ENCODE results near the gene MTERF1. TPM values are rescaled to one million over a fixed set of nuclear protein-coding genes. Genes with fewer than 3 reads are reported as not detected.

The MTERF1 gene
- total and polyA plus RNA-seq, 2 experiments from 2014 or later: 14.5 to 19.7 TPM

DNA sequence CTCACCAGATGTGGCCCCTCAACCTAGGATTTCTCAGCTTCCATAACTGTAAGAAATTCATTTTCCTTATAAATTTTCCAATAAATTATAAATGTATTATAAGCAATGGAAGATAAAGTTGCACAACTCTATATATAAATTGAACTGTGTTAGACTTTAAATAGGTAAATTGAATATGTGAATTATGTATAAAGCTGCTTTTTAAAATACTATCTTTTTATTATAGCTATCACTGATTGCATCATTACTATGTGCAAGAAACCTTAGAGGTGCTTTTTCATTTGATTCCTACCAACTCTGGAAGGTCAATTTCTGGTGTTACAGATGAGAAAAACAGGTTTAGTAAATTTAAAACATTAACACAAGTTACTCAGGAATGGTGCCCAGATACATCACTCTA, 8.4 kb downstream of the MTERF1 start:
- H3K27ac Mint-ChIP-seq: no peak overlapping the region
- peaks cover 9% of the 10 kb centered on the region; the same call in 1 of the 2 replicates for H3K36me3 ChIP-seq (ENCODE audit: insufficient read depth)
- no peaks in the 10 kb centered on the region for H3K9me2 ChIP-seq (ENCODE audit: insufficient read depth)
- H3K27ac ChIP-seq (ENCODE audit: low read depth): no peak overlapping the region
- H3K4me1 ChIP-seq (ENCODE audit: insufficient read depth): no peaks in the 10 kb centered on the region
- H2AFZ ChIP-seq: no peak overlapping the region
- H3K27me3 Mint-ChIP-seq (ENCODE audit: insufficient read depth, low read depth, poor library complexity): peaks cover 2% of the 10 kb centered on the region
- H3K4me3 ChIP-seq: no peak overlapping the region
- no peaks in the 10 kb centered on the region for H3K9me3 Mint-ChIP-seq
- no peaks in the 10 kb centered on the region for H3F3A ChIP-seq (replicated peaks; ENCODE audit: low read depth)
- no peaks in the 10 kb centered on the region; the same call in 2 of the 3 replicates for H3K36me3 Mint-ChIP-seq (ENCODE audit: low read depth)
- no peaks in the 10 kb centered on the region for H3K27me3 ChIP-seq (ENCODE audit: insufficient read depth)
- DNase-seq (ENCODE audit: low spot score): no peak
- no peaks in the 10 kb centered on the region; the same call in 1 of the 2 replicates for H4K20me1 ChIP-seq (replicated peaks; ENCODE audit: insufficient read depth)
- no peak for ATAC-seq
- H3K79me2 ChIP-seq (replicated peaks; ENCODE audit: insufficient read depth): 0 out of 2 replicates have a peak, but pooled peaks cover 10% of the 10 kb centered on the region
- TF ChIP-seq POLR2AphosphoS5 (IDR thresholded peaks at IDR 0.05; ENCODE audit: low read depth): no peak
- TF ChIP-seq ZNF114 (CRISPR knock-in tag; IDR thresholded peaks at IDR 0.05): no peak
- no peak for TF ChIP-seq NANOG (IDR thresholded peaks at IDR 0.05; ENCODE audit: borderline replicate concordance)
- TF ChIP-seq, protein P1, sequence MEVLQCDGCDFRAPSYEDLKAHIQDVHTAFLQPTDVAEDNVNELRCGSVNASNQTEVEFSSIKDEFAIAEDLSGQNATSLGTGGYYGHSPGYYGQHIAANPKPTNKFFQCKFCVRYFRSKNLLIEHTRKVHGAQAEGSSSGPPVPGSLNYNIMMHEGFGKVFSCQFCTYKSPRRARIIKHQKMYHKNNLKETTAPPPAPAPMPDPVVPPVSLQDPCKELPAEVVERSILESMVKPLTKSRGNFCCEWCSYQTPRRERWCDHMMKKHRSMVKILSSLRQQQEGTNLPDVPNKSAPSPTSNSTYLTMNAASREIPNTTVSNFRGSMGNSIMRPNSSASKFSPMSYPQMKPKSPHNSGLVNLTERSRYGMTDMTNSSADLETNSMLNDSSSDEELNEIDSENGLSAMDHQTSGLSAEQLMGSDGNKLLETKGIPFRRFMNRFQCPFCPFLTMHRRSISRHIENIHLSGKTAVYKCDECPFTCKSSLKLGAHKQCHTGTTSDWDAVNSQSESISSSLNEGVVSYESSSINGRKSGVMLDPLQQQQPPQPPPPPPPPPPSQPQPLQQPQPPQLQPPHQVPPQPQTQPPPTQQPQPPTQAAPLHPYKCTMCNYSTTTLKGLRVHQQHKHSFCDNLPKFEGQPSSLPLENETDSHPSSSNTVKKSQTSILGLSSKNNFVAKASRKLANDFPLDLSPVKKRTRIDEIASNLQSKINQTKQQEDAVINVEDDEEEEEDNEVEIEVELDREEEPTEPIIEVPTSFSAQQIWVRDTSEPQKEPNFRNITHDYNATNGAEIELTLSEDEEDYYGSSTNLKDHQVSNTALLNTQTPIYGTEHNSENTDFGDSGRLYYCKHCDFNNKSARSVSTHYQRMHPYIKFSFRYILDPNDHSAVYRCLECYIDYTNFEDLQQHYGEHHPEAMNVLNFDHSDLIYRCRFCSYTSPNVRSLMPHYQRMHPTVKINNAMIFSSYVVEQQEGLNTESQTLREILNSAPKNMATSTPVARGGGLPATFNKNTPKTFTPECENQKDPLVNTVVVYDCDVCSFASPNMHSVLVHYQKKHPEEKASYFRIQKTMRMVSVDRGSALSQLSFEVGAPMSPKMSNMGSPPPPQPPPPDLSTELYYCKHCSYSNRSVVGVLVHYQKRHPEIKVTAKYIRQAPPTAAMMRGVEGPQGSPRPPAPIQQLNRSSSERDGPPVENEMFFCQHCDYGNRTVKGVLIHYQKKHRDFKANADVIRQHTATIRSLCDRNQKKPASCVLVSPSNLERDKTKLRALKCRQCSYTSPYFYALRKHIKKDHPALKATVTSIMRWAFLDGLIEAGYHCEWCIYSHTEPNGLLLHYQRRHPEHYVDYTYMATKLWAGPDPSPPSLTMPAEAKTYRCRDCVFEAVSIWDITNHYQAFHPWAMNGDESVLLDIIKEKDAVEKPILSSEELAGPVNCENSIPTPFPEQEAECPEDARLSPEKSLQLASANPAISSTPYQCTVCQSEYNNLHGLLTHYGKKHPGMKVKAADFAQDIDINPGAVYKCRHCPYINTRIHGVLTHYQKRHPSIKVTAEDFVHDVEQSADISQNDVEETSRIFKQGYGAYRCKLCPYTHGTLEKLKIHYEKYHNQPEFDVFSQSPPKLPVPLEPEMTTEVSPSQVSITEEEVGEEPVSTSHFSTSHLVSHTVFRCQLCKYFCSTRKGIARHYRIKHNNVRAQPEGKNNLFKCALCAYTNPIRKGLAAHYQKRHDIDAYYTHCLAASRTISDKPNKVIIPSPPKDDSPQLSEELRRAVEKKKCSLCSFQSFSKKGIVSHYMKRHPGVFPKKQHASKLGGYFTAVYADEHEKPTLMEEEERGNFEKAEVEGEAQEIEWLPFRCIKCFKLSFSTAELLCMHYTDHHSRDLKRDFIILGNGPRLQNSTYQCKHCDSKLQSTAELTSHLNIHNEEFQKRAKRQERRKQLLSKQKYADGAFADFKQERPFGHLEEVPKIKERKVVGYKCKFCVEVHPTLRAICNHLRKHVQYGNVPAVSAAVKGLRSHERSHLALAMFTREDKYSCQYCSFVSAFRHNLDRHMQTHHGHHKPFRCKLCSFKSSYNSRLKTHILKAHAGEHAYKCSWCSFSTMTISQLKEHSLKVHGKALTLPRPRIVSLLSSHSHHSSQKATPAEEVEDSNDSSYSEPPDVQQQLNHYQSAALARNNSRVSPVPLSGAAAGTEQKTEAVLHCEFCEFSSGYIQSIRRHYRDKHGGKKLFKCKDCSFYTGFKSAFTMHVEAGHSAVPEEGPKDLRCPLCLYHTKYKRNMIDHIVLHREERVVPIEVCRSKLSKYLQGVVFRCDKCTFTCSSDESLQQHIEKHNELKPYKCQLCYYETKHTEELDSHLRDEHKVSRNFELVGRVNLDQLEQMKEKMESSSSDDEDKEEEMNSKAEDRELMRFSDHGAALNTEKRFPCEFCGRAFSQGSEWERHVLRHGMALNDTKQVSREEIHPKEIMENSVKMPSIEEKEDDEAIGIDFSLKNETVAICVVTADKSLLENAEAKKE (CRISPR knock-in tag; IDR thresholded peaks at IDR 0.05): no peak
- TF ChIP-seq EZH2phosphoT487 (IDR thresholded peaks at IDR 0.05; ENCODE audit: unreplicated experiment): no peak
- no peak for TF ChIP-seq STAT1 (IDR thresholded peaks at IDR 0.05; ENCODE audit: unreplicated experiment)
- no peak for TF ChIP-seq JUNB (IDR thresholded peaks at IDR 0.05; ENCODE audit: unreplicated experiment)
- no peak overlapping the region for H3K4me3 Mint-ChIP-seq
- no peak overlapping the region for H3K4me2 ChIP-seq
- no peaks in the 10 kb centered on the region for H3K4me1 Mint-ChIP-seq

DNA sequence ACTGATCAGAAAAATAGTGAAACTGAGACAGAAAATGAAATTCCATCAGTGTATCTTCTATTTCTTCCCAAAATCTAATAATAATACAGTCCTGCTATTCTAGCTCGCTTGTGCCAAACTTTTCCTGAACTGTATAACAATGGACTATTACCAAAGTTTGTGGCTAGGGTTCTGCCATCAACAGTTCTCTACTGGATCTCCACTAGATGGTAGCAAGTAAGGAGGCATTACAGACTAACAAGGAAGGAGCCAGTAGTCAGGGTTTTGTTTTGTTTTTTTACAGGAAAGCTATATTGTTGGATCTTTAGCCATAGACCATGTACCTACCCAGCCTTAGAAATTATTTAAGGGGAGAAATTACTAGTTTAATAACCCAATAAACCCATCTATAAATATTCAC, 10.8 kb downstream of the MTERF1 start:
- H3K9me2 ChIP-seq (ENCODE audit: insufficient read depth): no peaks in the 10 kb centered on the region
- no peak overlapping the region for H2AFZ ChIP-seq
- H3K9me3 Mint-ChIP-seq: no peaks in the 10 kb centered on the region
- H3K27ac Mint-ChIP-seq: no peak overlapping the region
- DNase-seq (ENCODE audit: low spot score) (peak; percentile 12), ATAC-seq (no peak)
- no peak overlapping the region for H3K4me2 ChIP-seq
- H3K4me1 ChIP-seq (ENCODE audit: insufficient read depth): no peaks in the 10 kb centered on the region
- no peaks in the 10 kb centered on the region for H3K4me1 Mint-ChIP-seq
- no peak overlapping the region for H3K27ac ChIP-seq (ENCODE audit: low read depth)
- no peaks in the 10 kb centered on the region; the same call in 1 of the 2 replicates for H4K20me1 ChIP-seq (replicated peaks; ENCODE audit: insufficient read depth)
- H3K36me3 Mint-ChIP-seq (ENCODE audit: low read depth): no peaks in the 10 kb centered on the region
- H3K4me3 ChIP-seq: no peak overlapping the region
- H3K27me3 Mint-ChIP-seq (ENCODE audit: insufficient read depth, low read depth, poor library complexity): no peaks in the 10 kb centered on the region
- no peaks in the 10 kb centered on the region for H3K27me3 ChIP-seq (ENCODE audit: insufficient read depth)
- TF ChIP-seq, protein P2, sequence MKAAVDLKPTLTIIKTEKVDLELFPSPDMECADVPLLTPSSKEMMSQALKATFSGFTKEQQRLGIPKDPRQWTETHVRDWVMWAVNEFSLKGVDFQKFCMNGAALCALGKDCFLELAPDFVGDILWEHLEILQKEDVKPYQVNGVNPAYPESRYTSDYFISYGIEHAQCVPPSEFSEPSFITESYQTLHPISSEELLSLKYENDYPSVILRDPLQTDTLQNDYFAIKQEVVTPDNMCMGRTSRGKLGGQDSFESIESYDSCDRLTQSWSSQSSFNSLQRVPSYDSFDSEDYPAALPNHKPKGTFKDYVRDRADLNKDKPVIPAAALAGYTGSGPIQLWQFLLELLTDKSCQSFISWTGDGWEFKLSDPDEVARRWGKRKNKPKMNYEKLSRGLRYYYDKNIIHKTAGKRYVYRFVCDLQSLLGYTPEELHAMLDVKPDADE (IDR thresholded peaks at IDR 0.05): no peak
- no peak for TF ChIP-seq NANOG (IDR thresholded peaks at IDR 0.05; ENCODE audit: borderline replicate concordance)
- TF ChIP-seq, protein P3, sequence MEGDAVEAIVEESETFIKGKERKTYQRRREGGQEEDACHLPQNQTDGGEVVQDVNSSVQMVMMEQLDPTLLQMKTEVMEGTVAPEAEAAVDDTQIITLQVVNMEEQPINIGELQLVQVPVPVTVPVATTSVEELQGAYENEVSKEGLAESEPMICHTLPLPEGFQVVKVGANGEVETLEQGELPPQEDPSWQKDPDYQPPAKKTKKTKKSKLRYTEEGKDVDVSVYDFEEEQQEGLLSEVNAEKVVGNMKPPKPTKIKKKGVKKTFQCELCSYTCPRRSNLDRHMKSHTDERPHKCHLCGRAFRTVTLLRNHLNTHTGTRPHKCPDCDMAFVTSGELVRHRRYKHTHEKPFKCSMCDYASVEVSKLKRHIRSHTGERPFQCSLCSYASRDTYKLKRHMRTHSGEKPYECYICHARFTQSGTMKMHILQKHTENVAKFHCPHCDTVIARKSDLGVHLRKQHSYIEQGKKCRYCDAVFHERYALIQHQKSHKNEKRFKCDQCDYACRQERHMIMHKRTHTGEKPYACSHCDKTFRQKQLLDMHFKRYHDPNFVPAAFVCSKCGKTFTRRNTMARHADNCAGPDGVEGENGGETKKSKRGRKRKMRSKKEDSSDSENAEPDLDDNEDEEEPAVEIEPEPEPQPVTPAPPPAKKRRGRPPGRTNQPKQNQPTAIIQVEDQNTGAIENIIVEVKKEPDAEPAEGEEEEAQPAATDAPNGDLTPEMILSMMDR (conservative IDR thresholded peaks at IDR 0.05; ENCODE audit: low read depth in 2 of 2): peak in 1 of 2 experiments; percentile 29; a peak in 2 of 4 replicates
- H3F3A ChIP-seq (replicated peaks; ENCODE audit: low read depth): no peaks in the 10 kb centered on the region
- no peak overlapping the region for H3K4me3 Mint-ChIP-seq
- peaks cover 9% of the 10 kb centered on the region; the same call in 1 of the 2 replicates for H3K36me3 ChIP-seq (ENCODE audit: insufficient read depth)
- no peaks in the 10 kb centered on the region for H3K79me2 ChIP-seq (replicated peaks; ENCODE audit: insufficient read depth)
